Neural cell (in vitro differentiated cells): ENCODE results near the gene PDZRN3.

ENCODE experiments used
- CTCF ChIP-seq: fragments of 450-650 bp; IDR thresholded peaks from 2 replicates; pipeline ENCODE4 v1.5.1; 2014; ENCODE audit warnings: antibody characterized with exemption, mild to moderate bottlenecking, moderate library complexity; ENCODE audit not compliant: poor library complexity, severe bottlenecking
- SMC3 ChIP-seq: fragments of 450-650 bp; conservative IDR thresholded peaks from 2 replicates; pipeline ENCODE4 v1.6.1; 2014; ENCODE audit warnings: antibody characterized with exemption, mild to moderate bottlenecking, moderate library complexity; ENCODE audit not compliant: poor library complexity
- TAF1 ChIP-seq: IDR thresholded peaks from 2 replicates; pipeline ENCODE4 v1.6.1; 2012; ENCODE audit warnings: low read depth

- no peak for TF ChIP-seq CTCF
- TF ChIP-seq TAF1, result no peak
- TF ChIP-seq SMC3, result no peak
Observed at GRCh38 chr3:73474619-73475018, 150.1 kb downstream of the PDZRN3 start.
